Transverse colon (tissue), 4 donors: ENCODE measurements around the gene MPZL3. TPM values are rescaled to one million over a fixed set of nuclear protein-coding genes. Genes with fewer than 3 reads are reported as not detected.

Source experiments
- DNase-seq: peaks from one replicate; pipeline ENCODE4 v3.0.0-alpha.2; 2019
- H3K27ac ChIP-seq, 4 donors: fragments of 200-600 bp; sonication (generic); 2 replicates each; pipeline ENCODE4 v1.5.1; 2016 to 2018; ENCODE audit warnings: inconsistent platforms in 4 of 4
- H3K27me3 ChIP-seq: fragments of 200-600 bp; sonication (generic); 2 replicates; pipeline ENCODE4 v1.5.1; 2017; ENCODE audit warnings: inconsistent platforms
- H3K36me3 ChIP-seq, 4 donors: fragments of 200-600 bp; sonication (generic); 2 replicates each; pipeline ENCODE4 v1.5.1; 2017 to 2019; ENCODE audit warnings: inconsistent platforms in 4 of 4
- H3K4me1 ChIP-seq, 4 donors: fragments of 200-600 bp; sonication (generic); 2 replicates each; pipeline ENCODE4 v1.5.1; 2017 to 2020; ENCODE audit warnings: inconsistent platforms in 4 of 4
- H3K4me3 ChIP-seq, 4 donors: fragments of 200-600 bp; sonication (generic); 1 replicate in 1 of 4; 2 replicates in 3 of 4; pipeline versions ENCODE4 v1.5.1 to v1.6.1; 2017 to 2019; ENCODE audit warnings: inconsistent platforms in 4 of 4
- H3K9me3 ChIP-seq, 2 donors: fragments of 200-600 bp; sonication (generic); 2 replicates each; pipeline ENCODE4 v1.5.1; 2017 to 2019; ENCODE audit warnings: inconsistent platforms in 2 of 2
- CTCF ChIP-seq, 5 experiments: fragments of 200-600 bp in 3 of 5; fragments of 450-650 bp in 2 of 5; sonication (generic) in 3 of 5; IDR thresholded peaks; 1 replicate in 2 of 5; 2 replicates in 3 of 5; pipeline ENCODE4 v1.5.1; 2016 to 2017; ENCODE audit warnings: antibody characterized with exemption in 5 of 5, inconsistent platforms in 3 of 5, mild to moderate bottlenecking in 2 of 5, moderate library complexity in 1 of 5
- EP300 ChIP-seq: sonication (generic); formaldehyde crosslinking; IDR thresholded peaks from one replicate; pipeline ENCODE4 v1.6.1; 2017; ENCODE audit warnings: antibody characterized with exemption, low read depth
- POLR2A ChIP-seq: fragments of 450-650 bp; IDR thresholded peaks from one replicate; pipeline ENCODE4 v1.6.1; 2016; ENCODE audit warnings: antibody characterized with exemption, mild to moderate bottlenecking, moderate library complexity
- POLR2AphosphoS5 ChIP-seq, 3 donors: sonication (generic); formaldehyde crosslinking; IDR thresholded peaks; one replicate each; pipeline ENCODE4 v1.6.1; 2016; ENCODE audit warnings: antibody characterized with exemption in 3 of 3
- WGBS, 2 donors: methylation state at CpG; one replicate each; pipeline ENCODE4 v1.1.5; 2018; ENCODE audit warnings: low coverage in 1 of 2; 5-methylcytosine and 5-hydroxymethylcytosine counted together
- in situ Hi-C, 4 donors: fragments of 200-750 bp; cut with MboI; loops; one replicate each; pipeline versions ENCODE4 v1.15.0 to v1.15.1; 2017; ENCODE audit warnings: low sequenced_read_pairs in 3 of 4, low pct_ligation_motif_present in 1 of 4, low pct_unique_long_range_greater_than_20kb in 1 of 4
- intact Hi-C: fragments of 100-400 bp; cut with DNase I; formaldehyde crosslinking; loops from one replicate; pipeline ENCODE4 v1.15.1; 2023; ENCODE audit warnings: low total_unique reads
- total RNA-seq, 4 donors: library from RNA; depleted of rRNA; stranded (reverse); fragments of >200 nt; gene quantifications; one replicate each; pipeline ENCODE4 v1.1.0, GENCODE V29; 2016

Gene MPZL3
- total RNA-seq, 4 donors from 2014 or later, result 2.4 to 15.2 (median 8.2) TPM

- TF ChIP-seq EP300 (no peak), POLR2A (no peak), CTCF (IDR thresholded peaks at IDR 0.05) (no peak)
- 74 to 81% methylated on average over 2 of the region's 2 CpGs for WGBS, 2 donors
- peak overlapping the region; percentile 37 to 67 (median 52) for H3K27ac ChIP-seq
Measured at GRCh38 chr11:118223570-118223969, 28.6 kb downstream of the MPZL3 start.

GRCh38 chr11:118222437-118222836 is 29.7 kb downstream of the MPZL3 start:
- no peaks in the 10 kb centered on the region for H3K9me3 ChIP-seq
- H3K4me1 ChIP-seq, result peaks cover 0 to 7% (median 0%) of the 10 kb centered on the region in 4 donors
- no peaks in the 10 kb centered on the region for H3K36me3 ChIP-seq
- in situ Hi-C loops, result no loop called here
- H3K27me3 ChIP-seq, result peaks cover 25% of the 10 kb centered on the region
- no peak overlapping the region for H3K27ac ChIP-seq
- no peak for TF ChIP-seq POLR2A
- no peak for TF ChIP-seq POLR2AphosphoS5 (IDR thresholded peaks at IDR 0.05)
- no peak for TF ChIP-seq EP300
- no peak for TF ChIP-seq CTCF (IDR thresholded peaks at IDR 0.05)
- DNase-seq, result no peak
- H3K4me3 ChIP-seq, result no peak overlapping the region
- WGBS, 2 donors, result 57 to 67% methylated on average over 3 to 4 of the region's 4 CpGs
- intact Hi-C loops, result no loop called here

More at GRCh38 chr11:118223570-118223969, 28.6 kb downstream of the MPZL3 start:
- Histone ChIP-seq H3K4me3 (peak overlapping the region in 1 of 4 donors; percentile 32), H3K27me3 (peaks cover 25% of the 10 kb centered on the region), H3K4me1 (peaks cover 0 to 8% (median 0%) of the 10 kb centered on the region in 4 donors), H3K9me3 (no peaks in the 10 kb centered on the region), H3K36me3 (peaks cover 0 to 4% (median 0%) of the 10 kb centered on the region in 4 donors)
- no peak for DNase-seq
- intact Hi-C loops (no loop called here), in situ Hi-C loops (no loop called here)

- intact Hi-C loops, result no loop called here
- Histone ChIP-seq H3K4me1 (peaks cover 0 to 2% (median 0%) of the 10 kb centered on the region in 4 donors), H3K27ac (peak overlapping the region in 2 of 4 donors; percentile 10 to 19), H3K4me3 (no peak overlapping the region), H3K27me3 (peaks cover 25% of the 10 kb centered on the region), H3K36me3 (no peaks in the 10 kb centered on the region), H3K9me3 (no peaks in the 10 kb centered on the region)
- no peak for TF ChIP-seq CTCF (IDR thresholded peaks at IDR 0.05)
- no peak for TF ChIP-seq POLR2AphosphoS5 (IDR thresholded peaks at IDR 0.05)
- TF ChIP-seq POLR2A, result no peak
- TF ChIP-seq EP300, result no peak
- in situ Hi-C loops, result no loop called here
- 92% methylated on average over 5 of the region's 5 CpGs; no CpG with 5 or more reads in 1 of the 2 donors for WGBS, 2 donors
- DNase-seq, result no peak
Measured at GRCh38 chr11:118221419-118221818, 30.7 kb downstream of the MPZL3 start.

GRCh38 chr11:118219732-118220131 is 32.4 kb downstream of the MPZL3 start:
- Histone ChIP-seq H3K27me3 (peaks cover 30% of the 10 kb centered on the region), H3K36me3 (no peaks in the 10 kb centered on the region), H3K9me3 (no peaks in the 10 kb centered on the region), H3K4me1 (peaks cover 0 to 2% (median 1%) of the 10 kb centered on the region in 4 donors), H3K4me3 (no peak overlapping the region), H3K27ac (peak overlapping the region in 2 of 4 donors; percentile 14 to 45)
- no peak for DNase-seq
- intact Hi-C loops (no loop called here), in situ Hi-C loops (no loop called here)
- 67 to 81% methylated on average over 1 of the region's 1 CpG for WGBS, 2 donors
- no peak for TF ChIP-seq CTCF (IDR thresholded peaks at IDR 0.05)
- TF ChIP-seq POLR2AphosphoS5 (IDR thresholded peaks at IDR 0.05), result no peak
